BE2C (cell line): ENCODE results near the gene CABCOCO1.

Experiments used
- DNase-seq: peaks from one replicate; pipeline ENCODE4 v3.0.0-alpha.2; 2020
- H3K27me3 ChIP-seq: fragments of 250-450 bp; sonication (Bioruptor Pico); 2 replicates; pipeline ENCODE4 v1.5.1; 2020; ENCODE audit warnings: mild to moderate bottlenecking
- H3K36me3 ChIP-seq: fragments of 250-450 bp; sonication (Bioruptor Pico); 2 replicates; pipeline ENCODE4 v1.5.1; 2020; ENCODE audit warnings: mild to moderate bottlenecking
- H3K4me1 ChIP-seq: fragments of 250-450 bp; sonication (Bioruptor Pico); 2 replicates; pipeline ENCODE4 v1.5.1; 2020
- H3K4me3 ChIP-seq: 2 replicates; pipeline ENCODE4 v1.5.1; 2011; ENCODE audit warnings: low read depth, low read length
- H3K9me3 ChIP-seq: fragments of 250-450 bp; sonication (Bioruptor Pico); 2 replicates; pipeline ENCODE4 v1.5.1; 2020
- TF ChIP-seq, protein P1 (sequence below): IDR thresholded peaks from 2 replicates; pipeline ENCODE4 v1.5.1; 2012; ENCODE audit warnings: mild to moderate bottlenecking, low read depth, low read length

CABCOCO1 gene

DNA sequence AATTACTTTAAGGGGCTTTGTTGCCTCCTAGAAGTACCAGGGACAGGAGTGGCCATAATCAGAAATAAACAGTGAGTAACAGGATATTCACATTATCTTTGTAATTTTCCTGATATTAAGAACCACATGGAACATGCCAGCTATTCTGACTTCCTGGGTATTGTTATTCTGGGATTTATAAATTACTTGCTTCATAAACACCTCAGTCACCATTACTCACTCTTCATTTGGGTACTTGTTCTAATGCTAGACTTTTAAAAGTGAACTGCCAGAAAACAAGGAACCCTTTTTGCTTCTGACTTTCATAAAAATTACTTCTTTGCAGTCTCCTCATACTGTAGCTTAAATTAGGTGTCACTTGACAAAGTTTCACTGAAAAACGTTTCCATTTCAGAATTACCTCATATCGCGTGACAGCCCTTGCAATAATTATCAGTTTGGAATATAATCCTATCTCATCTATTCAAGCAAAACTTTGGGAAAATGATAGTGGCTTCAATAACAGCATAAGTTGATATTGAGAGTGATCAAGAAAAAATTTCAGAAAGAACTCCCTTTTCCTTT, 29.8 kb downstream of the CABCOCO1 start:
- Histone ChIP-seq H3K4me1 (no peaks in the 10 kb centered on the region), H3K9me3 (no peaks in the 10 kb centered on the region), H3K27me3 (no peaks in the 10 kb centered on the region; the same call in 1 of the 2 replicates), H3K36me3 (no peaks in the 10 kb centered on the region), H3K4me3 (no peak overlapping the region)
- no peak for DNase-seq
- TF ChIP-seq, protein P1, sequence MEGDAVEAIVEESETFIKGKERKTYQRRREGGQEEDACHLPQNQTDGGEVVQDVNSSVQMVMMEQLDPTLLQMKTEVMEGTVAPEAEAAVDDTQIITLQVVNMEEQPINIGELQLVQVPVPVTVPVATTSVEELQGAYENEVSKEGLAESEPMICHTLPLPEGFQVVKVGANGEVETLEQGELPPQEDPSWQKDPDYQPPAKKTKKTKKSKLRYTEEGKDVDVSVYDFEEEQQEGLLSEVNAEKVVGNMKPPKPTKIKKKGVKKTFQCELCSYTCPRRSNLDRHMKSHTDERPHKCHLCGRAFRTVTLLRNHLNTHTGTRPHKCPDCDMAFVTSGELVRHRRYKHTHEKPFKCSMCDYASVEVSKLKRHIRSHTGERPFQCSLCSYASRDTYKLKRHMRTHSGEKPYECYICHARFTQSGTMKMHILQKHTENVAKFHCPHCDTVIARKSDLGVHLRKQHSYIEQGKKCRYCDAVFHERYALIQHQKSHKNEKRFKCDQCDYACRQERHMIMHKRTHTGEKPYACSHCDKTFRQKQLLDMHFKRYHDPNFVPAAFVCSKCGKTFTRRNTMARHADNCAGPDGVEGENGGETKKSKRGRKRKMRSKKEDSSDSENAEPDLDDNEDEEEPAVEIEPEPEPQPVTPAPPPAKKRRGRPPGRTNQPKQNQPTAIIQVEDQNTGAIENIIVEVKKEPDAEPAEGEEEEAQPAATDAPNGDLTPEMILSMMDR, result no peak

DNA sequence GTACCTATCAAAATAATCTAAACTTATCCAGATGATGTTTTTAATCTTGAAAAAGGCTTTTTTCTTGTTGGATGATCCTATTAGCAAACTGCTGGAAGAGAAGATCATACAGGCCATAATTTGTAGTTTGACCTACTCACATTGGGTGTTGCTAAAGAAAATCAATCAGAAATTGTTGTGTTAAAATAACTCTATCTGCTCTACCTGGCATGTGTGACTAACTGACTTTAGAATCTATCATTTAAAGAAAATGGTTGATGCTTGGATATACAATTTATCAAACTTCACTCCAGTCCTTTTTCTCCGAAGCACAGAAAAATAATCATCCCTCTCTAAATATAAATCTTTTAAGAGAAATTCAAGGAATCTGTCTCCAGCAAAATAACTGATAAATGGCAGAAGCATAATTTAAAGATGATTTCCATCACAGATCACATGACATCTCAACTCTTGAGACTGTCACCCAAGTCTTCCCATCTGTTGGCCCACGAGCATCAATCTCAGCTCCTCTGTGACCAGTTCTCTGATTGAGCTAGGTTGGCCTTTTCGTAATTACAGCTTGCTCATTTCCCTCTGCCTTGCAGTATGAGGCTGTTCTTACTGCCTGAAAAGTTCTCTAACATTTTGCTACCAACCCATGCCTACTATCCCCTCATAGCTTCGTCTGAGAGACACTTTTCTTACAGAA, 36.4 kb downstream of the CABCOCO1 start:
- TF ChIP-seq, protein P1, result no peak
- Histone ChIP-seq H3K36me3 (no peaks in the 10 kb centered on the region), H3K4me3 (no peak overlapping the region), H3K9me3 (no peaks in the 10 kb centered on the region), H3K4me1 (no peaks in the 10 kb centered on the region), H3K27me3 (no peaks in the 10 kb centered on the region)
- DNase-seq, result no peak

DNA sequence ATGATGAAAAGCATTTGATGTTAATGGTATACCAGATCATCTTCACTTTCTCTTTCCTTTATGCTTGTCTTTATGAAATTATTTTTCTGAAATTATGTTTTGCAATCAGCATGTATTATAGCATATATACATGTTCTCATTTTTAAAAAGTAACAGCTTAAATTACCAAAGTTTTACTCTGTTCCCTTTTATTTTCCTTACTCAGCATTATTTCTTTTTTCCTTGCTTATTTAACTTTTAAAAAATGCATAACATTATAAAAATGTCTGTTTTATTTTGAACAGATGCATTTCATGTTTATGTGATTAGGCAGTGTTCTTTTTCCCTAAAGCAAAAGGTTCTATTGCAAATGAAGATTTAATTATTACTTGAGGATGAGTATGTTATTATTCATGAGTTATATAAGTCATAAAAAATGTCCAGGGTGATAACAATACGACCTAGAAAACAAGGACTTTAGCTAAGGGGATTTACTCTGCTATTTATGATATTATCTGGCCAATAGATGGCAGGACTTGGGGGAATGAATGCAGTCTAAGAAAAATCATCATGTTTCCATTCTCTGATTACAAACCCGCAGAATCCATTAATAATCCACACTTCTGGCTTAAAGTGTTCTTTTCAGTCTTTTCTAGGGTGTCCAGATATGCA, 38.5 kb downstream of the CABCOCO1 start:
- Histone ChIP-seq H3K4me1 (no peaks in the 10 kb centered on the region), H3K36me3 (no peaks in the 10 kb centered on the region), H3K9me3 (no peaks in the 10 kb centered on the region), H3K27me3 (no peaks in the 10 kb centered on the region), H3K4me3 (no peak overlapping the region)
- TF ChIP-seq, protein P1, result no peak; the same call in 1 of the 2 replicates
- DNase-seq, result no peak

DNA sequence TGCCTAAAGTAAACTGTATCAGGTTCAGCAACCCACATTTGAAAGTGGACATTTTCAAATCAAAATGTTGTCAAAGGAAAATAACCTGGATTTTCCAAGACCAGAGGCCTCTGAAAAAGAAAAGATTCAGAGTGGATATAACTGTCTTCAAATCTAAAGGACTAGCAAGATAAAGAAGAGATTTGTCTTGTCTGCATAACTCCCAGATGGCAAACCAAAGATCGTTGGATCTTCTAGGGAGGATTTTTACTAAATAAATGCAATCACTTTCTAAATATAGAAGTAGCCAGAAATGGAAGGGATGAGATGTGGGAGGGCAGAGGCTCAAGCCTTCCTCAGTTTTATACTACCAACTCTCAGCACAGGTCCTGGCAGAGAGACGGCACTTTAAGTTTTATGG, 39.0 kb downstream of the CABCOCO1 start:
- Histone ChIP-seq H3K4me3 (no peak overlapping the region), H3K36me3 (no peaks in the 10 kb centered on the region), H3K4me1 (no peaks in the 10 kb centered on the region), H3K9me3 (no peaks in the 10 kb centered on the region), H3K27me3 (no peaks in the 10 kb centered on the region)
- TF ChIP-seq, protein P1, result no peak
- DNase-seq, result no peak

DNA sequence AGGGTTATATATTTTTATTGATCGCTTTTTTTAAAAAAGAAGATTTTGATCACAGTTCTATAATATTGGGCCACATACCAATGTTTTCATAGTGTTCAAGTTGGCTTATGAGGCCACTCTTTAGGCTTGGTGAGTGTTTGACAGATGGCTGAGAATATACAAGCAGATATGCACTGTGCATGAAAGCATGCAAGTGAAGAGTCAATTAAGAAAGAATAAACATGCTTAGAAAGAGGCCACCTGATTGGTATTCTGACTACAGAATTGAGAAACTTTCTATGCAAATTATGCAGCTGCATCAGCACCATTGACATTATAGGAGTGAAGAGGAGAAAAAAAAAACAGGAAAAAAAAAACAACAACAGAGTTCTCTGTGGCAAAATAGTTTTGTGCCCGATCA, 39.9 kb downstream of the CABCOCO1 start:
- TF ChIP-seq, protein P1, result no peak
- no peaks in the 10 kb centered on the region for H3K9me3 ChIP-seq
- H3K36me3 ChIP-seq, result no peaks in the 10 kb centered on the region
- no peak overlapping the region for H3K4me3 ChIP-seq
- no peaks in the 10 kb centered on the region for H3K27me3 ChIP-seq
- no peaks in the 10 kb centered on the region for H3K4me1 ChIP-seq
- DNase-seq, result no peak

DNA sequence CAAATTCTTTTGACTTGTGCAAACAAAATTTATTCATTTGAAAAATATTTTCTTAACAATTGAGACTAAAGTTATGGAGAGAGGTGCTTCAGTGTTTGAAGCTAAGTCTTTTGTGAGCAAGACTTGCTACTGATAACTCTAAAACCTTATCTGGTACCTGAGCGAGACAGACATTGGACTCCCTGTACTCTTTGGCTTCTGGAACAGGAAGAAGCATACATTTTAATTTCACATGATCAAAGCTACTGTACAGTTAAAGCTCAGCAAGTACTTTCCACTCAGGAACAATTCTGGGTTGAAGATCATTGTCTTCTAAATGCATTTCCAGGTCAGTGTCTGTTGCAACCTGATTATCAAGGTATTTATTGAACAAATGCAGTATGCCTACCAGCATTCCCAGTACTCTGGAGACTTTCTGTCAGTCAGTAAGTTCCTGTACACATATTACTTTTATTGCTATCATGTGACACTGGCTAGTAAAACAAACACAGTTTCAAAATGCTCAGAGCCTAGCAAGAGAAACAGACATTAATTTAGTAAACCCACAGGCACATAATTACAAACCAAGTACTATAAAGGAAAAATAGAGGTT, 42.4 kb downstream of the CABCOCO1 start:
- TF ChIP-seq, protein P1, result no peak
- Histone ChIP-seq H3K27me3 (no peaks in the 10 kb centered on the region), H3K4me1 (no peaks in the 10 kb centered on the region), H3K9me3 (no peaks in the 10 kb centered on the region), H3K4me3 (no peak overlapping the region), H3K36me3 (no peaks in the 10 kb centered on the region)
- DNase-seq, result no peak
